WTC11 (cell line): Measurements from ENCODE around the gene FOCAD. TPM values are rescaled to one million over a fixed set of nuclear protein-coding genes. Genes with fewer than 3 reads are reported as not detected.
"Not testable (repeated sequence)": the region's sequence is repeated elsewhere in the genome, so short reads cannot be mapped to it uniquely, and the experiment has no call there.

ENCODE experiments used
- ATAC-seq: fragments of 200-7000 bp; cut with Tn5 transposase; 2 replicates; pipeline ENCODE4 v1.10.0; 2021; ENCODE audit warnings: mild to moderate bottlenecking, moderate library complexity
- CTCF ChIA-PET: fragments of 300-600 bp; sonication (Branson Sonifier 250); formaldehyde crosslinking; loops from one replicate; lab custom pipeline; 2021; ENCODE audit warnings: antibody characterized with exemption; lab: Charles Lee
- POLR2A ChIA-PET: fragments of 350-600 bp; sonication (Branson Sonifier 250); formaldehyde crosslinking; loops from one replicate; lab custom pipeline; 2021; ENCODE audit warnings: antibody characterized with exemption; lab: Charles Lee
- DNase-seq: peaks from one replicate; pipeline ENCODE4 v3.0.0; 2021; ENCODE audit warnings: low spot score
- H3K27ac Mint-ChIP-seq: 2 replicates; pipeline ENCODE4 v1.8.0; 2021; ENCODE audit warnings: mixed read lengths
- H3K27me3 Mint-ChIP-seq: 2 replicates; pipeline ENCODE4 v1.8.0; 2021; ENCODE audit warnings: low read depth, mild to moderate bottlenecking, moderate library complexity, mixed read lengths
- H3K36me3 Mint-ChIP-seq: 2 replicates; pipeline ENCODE4 v1.8.0; 2021; ENCODE audit warnings: mixed read lengths
- H3K4me1 Mint-ChIP-seq: 2 replicates; pipeline ENCODE4 v1.8.0; 2022; ENCODE audit warnings: mixed read lengths
- H3K4me3 Mint-ChIP-seq: 2 replicates; pipeline ENCODE4 v1.8.0; 2021; ENCODE audit warnings: mild to moderate bottlenecking, moderate library complexity, mixed read lengths
- H3K9me3 Mint-ChIP-seq: 2 replicates; pipeline ENCODE4 v1.8.0; 2021; ENCODE audit warnings: mixed read lengths
- ATF1 ChIP-seq: sonication (generic); formaldehyde crosslinking; IDR thresholded peaks from 2 replicates; pipeline ENCODE4 v1.8.1; 2023; ENCODE audit warnings: mild to moderate bottlenecking, moderate library complexity, missing genetic modification reagents
- CREM ChIP-seq: sonication (generic); formaldehyde crosslinking; IDR thresholded peaks from 2 replicates; pipeline ENCODE4 v1.8.1; 2022; ENCODE audit warnings: mild to moderate bottlenecking, missing genetic modification reagents, moderate library complexity
- ELF4 ChIP-seq: sonication (generic); formaldehyde crosslinking; IDR thresholded peaks from 2 replicates; pipeline ENCODE4 v1.8.1; 2022; ENCODE audit warnings: low read depth, mild to moderate bottlenecking, moderate library complexity, missing genetic modification reagents
- FOXJ3 ChIP-seq: sonication (generic); formaldehyde crosslinking; IDR thresholded peaks from 2 replicates; pipeline ENCODE4 v1.9.0; 2021; ENCODE audit warnings: missing genetic modification reagents, mild to moderate bottlenecking, borderline replicate concordance
- FOXK1 ChIP-seq: sonication (generic); formaldehyde crosslinking; IDR thresholded peaks from 2 replicates; pipeline ENCODE4 v1.8.0; 2022; ENCODE audit warnings: mild to moderate bottlenecking, moderate library complexity, missing genetic modification reagents
- GRHL2 ChIP-seq: fragments of 250-450 bp; sonication (Bioruptor Pico); IDR thresholded peaks from 2 replicates; pipeline ENCODE4 v1.8.0; 2022; ENCODE audit warnings: mild to moderate bottlenecking, moderate library complexity; ENCODE audit not compliant: insufficient replicate concordance, severe bottlenecking
- JAZF1 ChIP-seq: fragments of 250-450 bp; sonication (Bioruptor Pico); IDR thresholded peaks from 2 replicates; pipeline ENCODE4 v1.9.0; 2021; ENCODE audit warnings: moderate library complexity, mild to moderate bottlenecking, inconsistent platforms
- NFYB ChIP-seq: sonication (generic); formaldehyde crosslinking; conservative IDR thresholded peaks from 2 replicates; pipeline ENCODE4 v1.8.0; 2022; ENCODE audit warnings: low read depth, missing genetic modification reagents
- NR1H2 ChIP-seq: sonication (generic); formaldehyde crosslinking; IDR thresholded peaks from 2 replicates; pipeline ENCODE4 v1.9.0; 2021; ENCODE audit warnings: mild to moderate bottlenecking, moderate library complexity, missing genetic modification reagents
- TP53 ChIP-seq: sonication (generic); formaldehyde crosslinking; IDR thresholded peaks from 2 replicates; pipeline ENCODE4 v1.8.1; 2023; ENCODE audit warnings: mild to moderate bottlenecking, missing genetic modification reagents
- total RNA-seq: library from RNA; stranded (reverse); gene quantifications from 3 replicates; pipeline ENCODE4 v1.2.3, GENCODE V29; 2021
- TF ChIP-seq, protein P1 (sequence below): fragments of 250-450 bp; sonication (Bioruptor Pico); IDR thresholded peaks from 2 replicates; pipeline ENCODE4 v1.9.0; 2021; ENCODE audit warnings: moderate library complexity, mild to moderate bottlenecking, inconsistent platforms, borderline replicate concordance
- TF ChIP-seq, protein P2 (sequence below): sonication (generic); formaldehyde crosslinking; IDR thresholded peaks from 2 replicates; pipeline ENCODE4 v1.8.0; 2022; ENCODE audit warnings: mild to moderate bottlenecking, missing genetic modification reagents
- TF ChIP-seq, protein P3 (sequence below): fragments of 200-600 bp; IDR thresholded peaks from 2 replicates; pipeline ENCODE4 v1.8.0; 2022; ENCODE audit warnings: antibody characterized with exemption
- TF ChIP-seq, protein P4 (sequence below): sonication (generic); formaldehyde crosslinking; IDR thresholded peaks from 2 replicates; pipeline ENCODE4 v1.8.1; 2022; ENCODE audit warnings: low read depth, mild to moderate bottlenecking, moderate library complexity, missing genetic modification reagents, borderline replicate concordance
- TF ChIP-seq, protein P5 (sequence below): fragments of 250-450 bp; sonication (Bioruptor Pico); IDR thresholded peaks from 2 replicates; pipeline ENCODE4 v1.9.0; 2021; ENCODE audit warnings: mild to moderate bottlenecking, borderline replicate concordance
- TF ChIP-seq, protein P6 (sequence below): sonication (generic); formaldehyde crosslinking; IDR thresholded peaks from 2 replicates; pipeline ENCODE4 v1.8.0; 2022; ENCODE audit warnings: mild to moderate bottlenecking, missing genetic modification reagents

The FOCAD gene
- total RNA-seq, 1 experiment from 2014 or later, result 34.3 TPM

DNA sequence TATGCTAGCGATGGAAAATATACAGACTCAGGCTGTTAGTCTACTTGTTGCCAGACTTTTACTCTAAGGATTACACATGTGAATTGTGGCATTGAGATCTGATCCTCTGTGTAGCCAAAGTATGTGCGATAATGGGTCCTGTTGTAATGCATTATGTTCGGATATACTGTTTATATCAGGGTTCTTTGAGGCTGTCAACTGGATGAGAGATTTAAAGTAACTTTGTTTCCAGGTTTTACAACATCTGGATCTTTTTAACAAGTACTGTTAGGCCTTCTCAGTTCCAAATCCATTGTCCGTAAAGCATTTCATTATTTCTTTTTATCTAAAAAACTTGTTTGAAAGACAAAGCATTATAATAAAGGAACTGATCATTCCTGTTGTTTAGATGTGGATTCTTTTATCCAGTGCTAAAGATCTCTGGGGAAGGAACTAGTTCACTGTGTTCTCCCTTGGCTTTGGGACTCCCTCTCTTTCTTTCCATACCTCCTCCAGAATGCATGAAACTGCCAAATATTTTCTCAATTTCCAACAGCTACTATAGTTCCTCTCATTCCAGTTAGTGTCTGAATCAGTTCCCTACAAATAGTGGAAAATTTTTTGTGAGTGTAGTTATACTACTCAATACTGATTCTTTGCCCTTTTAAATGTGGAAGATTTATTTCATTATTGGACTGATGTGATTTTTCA is 278.6 kb downstream of the FOCAD start (continued):
- TF ChIP-seq, protein P1, sequence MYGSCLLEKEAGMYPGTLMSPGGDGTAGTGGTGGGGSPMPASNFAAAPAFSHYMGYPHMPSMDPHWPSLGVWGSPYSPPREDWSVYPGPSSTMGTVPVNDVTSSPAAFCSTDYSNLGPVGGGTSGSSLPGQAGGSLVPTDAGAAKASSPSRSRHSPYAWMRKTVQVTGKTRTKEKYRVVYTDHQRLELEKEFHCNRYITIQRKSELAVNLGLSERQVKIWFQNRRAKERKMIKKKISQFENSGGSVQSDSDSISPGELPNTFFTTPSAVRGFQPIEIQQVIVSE (CRISPR knock-in tag), result no peak
- TF ChIP-seq, protein P2, sequence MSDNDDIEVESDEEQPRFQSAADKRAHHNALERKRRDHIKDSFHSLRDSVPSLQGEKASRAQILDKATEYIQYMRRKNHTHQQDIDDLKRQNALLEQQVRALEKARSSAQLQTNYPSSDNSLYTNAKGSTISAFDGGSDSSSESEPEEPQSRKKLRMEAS, result no peak
- TF ChIP-seq, protein P3, sequence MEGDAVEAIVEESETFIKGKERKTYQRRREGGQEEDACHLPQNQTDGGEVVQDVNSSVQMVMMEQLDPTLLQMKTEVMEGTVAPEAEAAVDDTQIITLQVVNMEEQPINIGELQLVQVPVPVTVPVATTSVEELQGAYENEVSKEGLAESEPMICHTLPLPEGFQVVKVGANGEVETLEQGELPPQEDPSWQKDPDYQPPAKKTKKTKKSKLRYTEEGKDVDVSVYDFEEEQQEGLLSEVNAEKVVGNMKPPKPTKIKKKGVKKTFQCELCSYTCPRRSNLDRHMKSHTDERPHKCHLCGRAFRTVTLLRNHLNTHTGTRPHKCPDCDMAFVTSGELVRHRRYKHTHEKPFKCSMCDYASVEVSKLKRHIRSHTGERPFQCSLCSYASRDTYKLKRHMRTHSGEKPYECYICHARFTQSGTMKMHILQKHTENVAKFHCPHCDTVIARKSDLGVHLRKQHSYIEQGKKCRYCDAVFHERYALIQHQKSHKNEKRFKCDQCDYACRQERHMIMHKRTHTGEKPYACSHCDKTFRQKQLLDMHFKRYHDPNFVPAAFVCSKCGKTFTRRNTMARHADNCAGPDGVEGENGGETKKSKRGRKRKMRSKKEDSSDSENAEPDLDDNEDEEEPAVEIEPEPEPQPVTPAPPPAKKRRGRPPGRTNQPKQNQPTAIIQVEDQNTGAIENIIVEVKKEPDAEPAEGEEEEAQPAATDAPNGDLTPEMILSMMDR, result no peak
- no peak for TF ChIP-seq FOXK1 (CRISPR knock-in tag)
- TF ChIP-seq TP53 (CRISPR knock-in tag), result no peak
- TF ChIP-seq NR1H2 (CRISPR knock-in tag), result no peak
- TF ChIP-seq NFYB (CRISPR knock-in tag), result no peak
- TF ChIP-seq ATF1 (CRISPR knock-in tag), result no peak
- TF ChIP-seq, protein P4, sequence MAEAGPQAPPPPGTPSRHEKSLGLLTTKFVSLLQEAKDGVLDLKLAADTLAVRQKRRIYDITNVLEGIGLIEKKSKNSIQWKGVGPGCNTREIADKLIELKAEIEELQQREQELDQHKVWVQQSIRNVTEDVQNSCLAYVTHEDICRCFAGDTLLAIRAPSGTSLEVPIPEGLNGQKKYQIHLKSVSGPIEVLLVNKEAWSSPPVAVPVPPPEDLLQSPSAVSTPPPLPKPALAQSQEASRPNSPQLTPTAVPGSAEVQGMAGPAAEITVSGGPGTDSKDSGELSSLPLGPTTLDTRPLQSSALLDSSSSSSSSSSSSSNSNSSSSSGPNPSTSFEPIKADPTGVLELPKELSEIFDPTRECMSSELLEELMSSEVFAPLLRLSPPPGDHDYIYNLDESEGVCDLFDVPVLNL (CRISPR knock-in tag), result no peak

DNA sequence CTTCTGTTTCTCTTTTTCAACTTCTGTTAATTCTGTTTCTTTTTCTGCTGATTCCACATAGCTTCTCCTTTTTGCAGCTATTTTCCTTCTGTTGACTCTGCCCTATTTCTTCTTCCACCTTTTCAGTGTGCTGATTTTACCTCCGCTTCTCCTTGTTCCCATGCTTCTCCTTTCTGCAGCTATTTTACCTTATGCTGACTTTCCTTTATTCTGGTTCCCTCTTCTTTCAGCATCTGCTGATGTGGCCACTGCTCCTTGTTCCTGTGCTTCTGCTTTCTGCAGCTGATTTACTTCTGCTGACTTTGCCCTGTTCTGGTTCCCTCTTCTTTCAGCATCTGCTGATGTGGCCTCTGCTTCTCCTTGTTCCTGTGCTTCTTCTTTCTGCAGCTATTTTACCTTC is 288.6 kb downstream of the FOCAD start:
- POLR2A ChIA-PET, result no interaction called here
- Mint-ChIP-seq H3K9me3 (peaks cover 15% of the 10 kb centered on the region), H3K4me1 (no peaks in the 10 kb centered on the region), H3K4me3 (no peak overlapping the region), H3K27me3 (no peaks in the 10 kb centered on the region), H3K27ac (no peak overlapping the region), H3K36me3 (peaks cover 19% of the 10 kb centered on the region)
- ATAC-seq (no peak), DNase-seq (no peak)
- CTCF ChIA-PET, result no interaction called here
- TF ChIP-seq, protein P5, sequence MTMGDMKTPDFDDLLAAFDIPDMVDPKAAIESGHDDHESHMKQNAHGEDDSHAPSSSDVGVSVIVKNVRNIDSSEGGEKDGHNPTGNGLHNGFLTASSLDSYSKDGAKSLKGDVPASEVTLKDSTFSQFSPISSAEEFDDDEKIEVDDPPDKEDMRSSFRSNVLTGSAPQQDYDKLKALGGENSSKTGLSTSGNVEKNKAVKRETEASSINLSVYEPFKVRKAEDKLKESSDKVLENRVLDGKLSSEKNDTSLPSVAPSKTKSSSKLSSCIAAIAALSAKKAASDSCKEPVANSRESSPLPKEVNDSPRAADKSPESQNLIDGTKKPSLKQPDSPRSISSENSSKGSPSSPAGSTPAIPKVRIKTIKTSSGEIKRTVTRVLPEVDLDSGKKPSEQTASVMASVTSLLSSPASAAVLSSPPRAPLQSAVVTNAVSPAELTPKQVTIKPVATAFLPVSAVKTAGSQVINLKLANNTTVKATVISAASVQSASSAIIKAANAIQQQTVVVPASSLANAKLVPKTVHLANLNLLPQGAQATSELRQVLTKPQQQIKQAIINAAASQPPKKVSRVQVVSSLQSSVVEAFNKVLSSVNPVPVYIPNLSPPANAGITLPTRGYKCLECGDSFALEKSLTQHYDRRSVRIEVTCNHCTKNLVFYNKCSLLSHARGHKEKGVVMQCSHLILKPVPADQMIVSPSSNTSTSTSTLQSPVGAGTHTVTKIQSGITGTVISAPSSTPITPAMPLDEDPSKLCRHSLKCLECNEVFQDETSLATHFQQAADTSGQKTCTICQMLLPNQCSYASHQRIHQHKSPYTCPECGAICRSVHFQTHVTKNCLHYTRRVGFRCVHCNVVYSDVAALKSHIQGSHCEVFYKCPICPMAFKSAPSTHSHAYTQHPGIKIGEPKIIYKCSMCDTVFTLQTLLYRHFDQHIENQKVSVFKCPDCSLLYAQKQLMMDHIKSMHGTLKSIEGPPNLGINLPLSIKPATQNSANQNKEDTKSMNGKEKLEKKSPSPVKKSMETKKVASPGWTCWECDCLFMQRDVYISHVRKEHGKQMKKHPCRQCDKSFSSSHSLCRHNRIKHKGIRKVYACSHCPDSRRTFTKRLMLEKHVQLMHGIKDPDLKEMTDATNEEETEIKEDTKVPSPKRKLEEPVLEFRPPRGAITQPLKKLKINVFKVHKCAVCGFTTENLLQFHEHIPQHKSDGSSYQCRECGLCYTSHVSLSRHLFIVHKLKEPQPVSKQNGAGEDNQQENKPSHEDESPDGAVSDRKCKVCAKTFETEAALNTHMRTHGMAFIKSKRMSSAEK (CRISPR knock-in tag), result no peak
- TF ChIP-seq, protein P6, sequence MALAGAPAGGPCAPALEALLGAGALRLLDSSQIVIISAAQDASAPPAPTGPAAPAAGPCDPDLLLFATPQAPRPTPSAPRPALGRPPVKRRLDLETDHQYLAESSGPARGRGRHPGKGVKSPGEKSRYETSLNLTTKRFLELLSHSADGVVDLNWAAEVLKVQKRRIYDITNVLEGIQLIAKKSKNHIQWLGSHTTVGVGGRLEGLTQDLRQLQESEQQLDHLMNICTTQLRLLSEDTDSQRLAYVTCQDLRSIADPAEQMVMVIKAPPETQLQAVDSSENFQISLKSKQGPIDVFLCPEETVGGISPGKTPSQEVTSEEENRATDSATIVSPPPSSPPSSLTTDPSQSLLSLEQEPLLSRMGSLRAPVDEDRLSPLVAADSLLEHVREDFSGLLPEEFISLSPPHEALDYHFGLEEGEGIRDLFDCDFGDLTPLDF (CRISPR knock-in tag), result no peak
- no peak for TF ChIP-seq ELF4 (CRISPR knock-in tag)
- no peak for TF ChIP-seq JAZF1 (CRISPR knock-in tag)
- no peak for TF ChIP-seq GRHL2
- TF ChIP-seq, protein P2, result no peak
- TF ChIP-seq FOXJ3, result no peak
- TF ChIP-seq CREM, result no peak

DNA sequence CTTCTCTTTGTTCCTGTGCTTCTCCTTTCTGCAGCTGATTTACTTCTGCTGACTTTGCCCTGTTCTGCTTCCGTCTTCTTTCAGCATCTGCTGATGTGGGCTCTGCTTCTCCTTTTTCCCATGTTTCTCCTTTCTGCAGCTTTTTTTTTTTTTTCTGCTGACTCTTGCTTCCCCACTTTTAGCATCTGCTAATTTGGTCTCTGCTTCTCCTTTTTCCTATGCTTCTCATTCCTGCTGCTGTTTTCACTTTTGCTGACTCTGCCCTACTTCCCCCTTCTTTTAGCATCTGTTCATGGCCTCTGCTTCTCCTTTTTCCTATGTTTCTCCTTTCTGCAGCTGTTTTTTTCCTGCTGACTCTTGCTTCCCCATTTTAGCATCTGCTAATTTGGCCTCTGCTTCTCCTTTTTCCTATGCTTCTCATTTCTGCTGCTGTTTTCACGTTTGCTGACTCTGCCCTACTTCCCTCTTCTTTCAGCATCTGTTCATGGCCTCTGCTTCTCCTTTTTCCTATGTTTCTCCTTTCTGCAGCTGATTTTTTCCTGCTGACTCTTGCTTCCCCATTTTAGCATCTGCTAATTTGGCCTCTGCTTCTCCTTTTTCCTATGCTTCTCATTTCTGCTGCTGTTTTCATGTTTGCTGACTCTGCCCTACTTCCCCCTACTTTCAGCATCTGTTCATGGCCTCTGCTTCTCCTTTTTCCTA is 289.3 kb downstream of the FOCAD start:
- CTCF ChIA-PET, H3K27me3 Mint-ChIP-seq, ATAC-seq, POLR2A ChIA-PET, H3K4me3 Mint-ChIP-seq, H3K27ac Mint-ChIP-seq, DNase-seq, H3K4me1 Mint-ChIP-seq: not testable (repeated sequence)
- peaks cover 12% of the 10 kb centered on the region for H3K9me3 Mint-ChIP-seq
- peaks cover 19% of the 10 kb centered on the region for H3K36me3 Mint-ChIP-seq

DNA sequence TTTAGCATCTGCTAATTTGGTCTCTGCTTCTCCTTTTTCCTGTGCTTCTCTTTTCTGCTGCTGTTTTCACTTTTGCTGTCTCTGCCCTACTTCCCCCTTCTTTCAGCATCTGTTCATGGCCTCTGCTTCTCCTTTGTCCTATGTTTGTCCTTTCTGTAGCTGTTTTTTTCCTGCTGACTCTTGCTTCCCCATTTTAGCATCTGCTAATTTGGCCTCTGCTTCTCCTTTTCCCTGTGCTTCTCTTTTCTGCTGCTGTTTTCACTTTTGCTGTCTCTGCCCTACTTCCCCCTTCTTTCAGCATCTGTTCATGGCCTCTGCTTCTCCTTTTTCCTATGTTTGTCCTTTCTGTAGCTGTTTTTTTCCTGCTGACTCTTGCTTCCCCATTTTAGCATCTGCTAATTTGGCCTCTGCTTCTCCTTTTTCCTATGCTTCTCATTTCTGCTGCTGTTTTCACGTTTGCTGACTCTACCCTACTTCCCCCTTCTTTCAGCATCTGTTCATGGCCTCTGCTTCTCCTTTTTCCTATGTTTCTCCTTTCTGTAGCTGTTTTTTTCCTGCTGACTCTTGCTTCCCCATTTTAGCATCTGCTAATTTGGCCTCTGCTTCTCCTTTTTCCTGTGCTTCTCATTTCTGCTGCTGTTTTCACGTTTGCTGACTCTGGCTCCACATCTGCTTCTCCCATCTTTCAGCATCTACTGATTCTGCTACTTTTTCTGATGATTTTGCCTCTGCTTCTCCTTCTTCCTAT is 290.3 kb downstream of the FOCAD start:
- H3K4me3 Mint-ChIP-seq, H3K27ac Mint-ChIP-seq, CTCF ChIA-PET, ATAC-seq, H3K4me1 Mint-ChIP-seq, H3K9me3 Mint-ChIP-seq, DNase-seq, H3K27me3 Mint-ChIP-seq, POLR2A ChIA-PET: not testable (repeated sequence)
- H3K36me3 Mint-ChIP-seq, result peaks cover 19% of the 10 kb centered on the region
